Activated CD8-positive, alpha-beta memory T cell treated with anti-CD3 and anti-CD28 coated beads for 1 hour (primary cell): ENCODE measurements around the gene EXOSC10.

Source experiments
- DNase-seq, 2 donors: peaks; one replicate each; pipeline ENCODE4 v3.0.0-alpha.2; 2020; ENCODE audit warnings: low read depth in 1 of 2; ENCODE audit errors: extremely low read depth in 1 of 2

The EXOSC10 gene

GRCh38 chr1:11099310-11100148 lies at the start of gene EXOSC10:
EXOSC10 (minus strand) TSS chr1:11099869; CDS start chr1:11099831, 38 bp downstream.
- peak; percentile 87 to 96 for DNase-seq

- no peak for DNase-seq
Measured at GRCh38 chr1:11147197-11147770, 47.6 kb upstream of the EXOSC10 start.

- DNase-seq, result no peak
Measured at GRCh38 chr1:11145741-11146140, 46.1 kb upstream of the EXOSC10 start.

- no peak for DNase-seq
Measured at GRCh38 chr1:11144570-11145256, 45.0 kb upstream of the EXOSC10 start.

GRCh38 chr1:11143907-11144306 lies 44.2 kb upstream of the EXOSC10 start:
- no peak for DNase-seq

GRCh38 chr1:11143401-11143800 lies 43.7 kb upstream of the EXOSC10 start:
- DNase-seq, result no peak

GRCh38 chr1:11142618-11143391 lies 43.1 kb upstream of the EXOSC10 start:
- DNase-seq, result no peak

GRCh38 chr1:11138952-11139351 lies 39.3 kb upstream of the EXOSC10 start:
- DNase-seq, result no peak

GRCh38 chr1:11138029-11138428 lies 38.4 kb upstream of the EXOSC10 start:
- DNase-seq, result no peak

GRCh38 chr1:11134898-11135266 lies 35.2 kb upstream of the EXOSC10 start:
- DNase-seq, result no peak

- no peak for DNase-seq
Measured at GRCh38 chr1:11134251-11134897, 34.7 kb upstream of the EXOSC10 start.

- no peak for DNase-seq
Measured at GRCh38 chr1:11132563-11133293, 33.1 kb upstream of the EXOSC10 start.

- DNase-seq, result no peak
Measured at GRCh38 chr1:11131816-11132215, 32.1 kb upstream of the EXOSC10 start.

- DNase-seq, result no peak
Measured at GRCh38 chr1:11130406-11130805, 30.7 kb upstream of the EXOSC10 start.

GRCh38 chr1:11129649-11130390 lies 30.2 kb upstream of the EXOSC10 start:
- DNase-seq, result no peak

- DNase-seq, result no peak
Measured at GRCh38 chr1:11126569-11126968, 26.9 kb upstream of the EXOSC10 start.

GRCh38 chr1:11125931-11126330 lies 26.3 kb upstream of the EXOSC10 start:
- no peak for DNase-seq

GRCh38 chr1:11124965-11125364 lies 25.3 kb upstream of the EXOSC10 start:
- no peak for DNase-seq

- DNase-seq, result no peak
Measured at GRCh38 chr1:11116318-11116717, 16.6 kb upstream of the EXOSC10 start.
